Measurements from ENCODE around the gene SLC25A33.

The SLC25A33 gene

GRCh38 chr1:9591669-9592509 lies 52.6 kb downstream of the SLC25A33 start:
- TF ChIP-seq POLR2AphosphoS5 (IDR thresholded peaks at IDR 0.05; ENCODE audit: low read depth, low read length) (no peak), TAF1 (IDR thresholded peaks at IDR 0.05; ENCODE audit: borderline replicate concordance, low read depth, low read length) (no peak), POLR2A (IDR thresholded peaks at IDR 0.05; ENCODE audit: low read depth, low read length) (no peak)
- DNase-seq (ENCODE audit: insufficient read length) (peak; percentile 19), FAIRE-seq (no peak)

DNA sequence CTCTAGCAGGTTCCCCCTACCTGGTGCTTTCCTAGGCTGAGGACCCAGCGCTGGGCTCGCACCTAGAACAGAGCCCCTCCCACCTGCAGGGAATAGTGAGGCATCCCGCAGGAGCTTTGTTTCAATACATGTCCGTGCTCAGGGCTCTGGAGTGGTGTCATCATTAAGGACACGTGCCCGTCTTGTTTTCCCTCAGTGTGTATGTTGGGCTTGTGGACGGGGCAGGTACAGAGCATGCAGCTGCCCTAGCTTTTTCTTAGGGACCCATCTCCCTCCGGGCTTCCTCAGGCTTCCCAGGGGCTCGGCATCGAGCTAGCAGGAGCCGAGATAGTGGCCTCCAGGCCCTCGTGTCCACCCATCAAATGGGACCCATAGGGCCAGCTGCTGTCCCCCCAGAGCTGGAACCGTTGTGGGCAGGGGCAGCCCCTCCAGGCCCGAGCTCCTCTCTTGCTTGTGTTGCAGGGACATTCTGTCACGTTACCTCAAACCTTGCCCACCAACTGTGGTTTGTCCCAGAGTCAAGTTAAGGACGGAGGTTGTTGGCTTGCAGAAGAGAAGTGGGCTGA lies 53.3 kb downstream of the SLC25A33 start:
- no peak for DNase-seq (ENCODE audit: insufficient read length)
- FAIRE-seq, result no peak

DNA sequence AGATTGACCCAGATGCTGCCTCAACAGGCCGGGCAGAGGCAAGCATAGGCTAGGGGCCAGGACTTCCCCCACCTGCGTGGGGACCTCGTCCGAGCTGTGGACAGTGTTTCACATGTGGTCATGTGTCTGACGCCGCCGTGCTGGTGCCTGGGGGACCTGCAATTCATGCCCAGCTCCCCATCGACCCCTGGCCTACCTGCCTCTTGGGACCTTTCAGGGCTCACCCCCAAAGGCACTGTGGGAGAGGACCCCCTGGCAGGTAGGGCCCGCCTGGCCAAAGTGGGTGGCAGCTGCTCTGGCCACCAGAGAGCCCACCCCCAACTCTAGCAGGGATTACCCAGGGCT lies 53.9 kb downstream of the SLC25A33 start:
- no peak for FAIRE-seq
- TF ChIP-seq POLR2A (IDR thresholded peaks at IDR 0.05; ENCODE audit: low read depth, low read length) (no peak), TAF1 (IDR thresholded peaks at IDR 0.05; ENCODE audit: borderline replicate concordance, low read depth, low read length) (no peak), POLR2AphosphoS5 (IDR thresholded peaks at IDR 0.05; ENCODE audit: low read depth, low read length) (no peak)
- no peak for DNase-seq (ENCODE audit: insufficient read length)

More for the DNA sequence above, 53.3 kb downstream of the SLC25A33 start:
- TF ChIP-seq POLR2A (IDR thresholded peaks at IDR 0.05; ENCODE audit: low read depth, low read length), result no peak
- no peak for TF ChIP-seq POLR2AphosphoS5 (IDR thresholded peaks at IDR 0.05; ENCODE audit: low read depth, low read length)
- TF ChIP-seq TAF1 (IDR thresholded peaks at IDR 0.05; ENCODE audit: borderline replicate concordance, low read depth, low read length), result no peak

DNA sequence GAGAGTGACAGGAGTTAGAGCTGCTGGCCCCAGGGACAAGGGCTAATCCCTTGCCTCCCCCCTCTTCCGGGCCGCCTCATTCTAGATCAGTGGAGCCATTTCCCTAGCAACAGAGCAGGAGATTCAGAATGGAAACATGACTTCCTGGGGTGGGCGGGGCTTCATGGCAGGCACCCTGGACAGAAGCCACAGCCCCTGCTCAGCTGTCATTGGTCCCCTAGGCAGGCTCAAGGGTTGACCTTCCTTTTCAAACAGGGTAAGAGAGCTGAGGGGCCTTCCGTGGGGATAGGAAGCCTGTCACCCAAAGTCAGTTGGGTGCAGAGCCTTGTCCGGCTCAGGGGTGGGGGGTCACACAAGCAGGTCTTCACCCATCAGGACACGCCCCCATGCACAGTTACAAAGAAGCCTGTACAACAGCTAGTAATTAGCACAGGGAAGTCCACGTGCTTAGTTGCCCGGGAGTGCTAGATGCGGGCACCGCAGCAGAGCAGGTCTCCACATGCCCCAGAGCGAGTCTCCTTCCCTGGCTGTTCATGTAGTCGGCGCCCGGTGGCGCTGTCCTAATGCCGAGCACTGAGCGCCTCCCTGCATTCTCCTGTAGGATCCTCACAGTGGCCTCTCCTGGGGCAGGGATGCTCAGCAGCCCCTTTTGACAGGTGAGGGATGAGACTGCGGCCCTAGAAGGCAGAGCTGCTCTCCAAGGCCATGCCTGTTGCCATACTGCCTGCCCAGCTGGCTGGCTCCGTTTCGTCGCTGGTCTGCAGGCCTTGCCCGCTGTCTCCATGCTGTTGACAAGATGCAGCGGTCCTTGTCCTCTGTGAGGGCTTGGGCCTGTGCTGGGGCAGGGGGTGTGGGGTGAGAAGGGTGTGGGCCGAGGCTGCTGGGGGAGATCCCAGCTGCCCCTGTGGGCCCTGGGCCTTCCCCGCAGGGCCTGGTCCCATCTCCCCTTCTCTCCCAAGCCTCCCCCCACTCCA lies 54.5 kb downstream of the SLC25A33 start:
- TF ChIP-seq TAF1 (IDR thresholded peaks at IDR 0.05; ENCODE audit: borderline replicate concordance, low read depth, low read length) (no peak), POLR2AphosphoS5 (IDR thresholded peaks at IDR 0.05; ENCODE audit: low read depth, low read length) (no peak), POLR2A (IDR thresholded peaks at IDR 0.05; ENCODE audit: low read depth, low read length) (no peak)
- FAIRE-seq (peak; percentile 86), DNase-seq (ENCODE audit: insufficient read length) (peak; percentile 81)

- no peak for TF ChIP-seq POLR2AphosphoS5 (IDR thresholded peaks at IDR 0.05; ENCODE audit: low read depth, low read length)
- no peak for TF ChIP-seq POLR2A (IDR thresholded peaks at IDR 0.05; ENCODE audit: low read depth, low read length)
- TF ChIP-seq TAF1 (IDR thresholded peaks at IDR 0.05; ENCODE audit: borderline replicate concordance, low read depth, low read length), result no peak
- no peak for FAIRE-seq
- no peak for DNase-seq (ENCODE audit: insufficient read length)
Measured at GRCh38 chr1:9594471-9595155, 55.3 kb downstream of the SLC25A33 start.

DNA sequence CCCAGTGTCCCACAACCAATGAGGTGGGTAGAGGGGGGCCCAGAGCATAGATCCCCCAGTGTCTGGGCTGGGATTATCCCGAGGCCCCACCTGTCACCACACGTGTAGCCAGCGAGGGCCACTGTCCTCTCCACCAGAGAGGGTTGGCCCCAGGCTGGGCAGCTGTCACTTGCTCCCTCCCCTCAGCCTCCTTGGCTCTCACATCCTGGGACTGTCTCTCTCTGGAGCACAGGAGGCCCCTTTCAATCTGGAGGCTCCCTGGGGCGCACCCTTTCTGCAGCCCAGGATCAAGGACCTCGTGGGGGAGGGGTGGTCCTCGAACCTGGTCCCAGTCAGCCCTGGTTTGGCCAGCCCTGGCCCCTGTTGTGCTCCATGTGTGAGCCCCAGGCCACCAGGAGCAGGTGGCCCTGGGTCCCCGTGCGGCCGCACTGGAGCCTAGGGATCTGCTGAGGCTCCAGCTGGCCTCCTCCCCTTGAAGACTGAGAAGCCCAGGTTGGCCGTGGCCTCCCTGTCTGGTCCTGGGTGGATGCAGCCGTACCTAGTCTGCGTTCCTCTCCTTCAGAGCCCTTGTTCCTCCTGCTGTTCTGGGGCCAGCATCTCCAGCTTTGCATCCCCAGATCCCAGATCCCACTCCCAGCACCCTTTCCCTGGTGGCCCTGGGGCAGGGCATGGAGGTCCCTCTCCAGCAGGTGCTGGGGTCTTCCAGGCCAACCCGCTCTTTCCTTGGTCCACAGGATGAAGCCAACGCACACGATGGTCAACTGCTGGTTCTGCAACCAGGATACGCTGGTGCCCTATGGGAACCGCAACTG lies 56.1 kb downstream of the SLC25A33 start:
- DNase-seq (ENCODE audit: insufficient read length), result no peak
- TF ChIP-seq TAF1 (IDR thresholded peaks at IDR 0.05; ENCODE audit: borderline replicate concordance, low read depth, low read length) (no peak), POLR2AphosphoS5 (IDR thresholded peaks at IDR 0.05; ENCODE audit: low read depth, low read length) (no peak), POLR2A (IDR thresholded peaks at IDR 0.05; ENCODE audit: low read depth, low read length) (no peak)
- FAIRE-seq, result no peak

GRCh38 chr1:9595968-9596340 lies 56.7 kb downstream of the SLC25A33 start:
- DNase-seq (ENCODE audit: insufficient read length) (no peak), FAIRE-seq (no peak)
- TF ChIP-seq POLR2A (IDR thresholded peaks at IDR 0.05; ENCODE audit: low read depth, low read length), result no peak
- no peak for TF ChIP-seq POLR2AphosphoS5 (IDR thresholded peaks at IDR 0.05; ENCODE audit: low read depth, low read length)
- no peak for TF ChIP-seq TAF1 (IDR thresholded peaks at IDR 0.05; ENCODE audit: borderline replicate concordance, low read depth, low read length)

- FAIRE-seq (no peak), DNase-seq (ENCODE audit: insufficient read length) (no peak)
- no peak for TF ChIP-seq TAF1 (IDR thresholded peaks at IDR 0.05; ENCODE audit: borderline replicate concordance, low read depth, low read length)
- TF ChIP-seq POLR2A (IDR thresholded peaks at IDR 0.05; ENCODE audit: low read depth, low read length), result no peak
- TF ChIP-seq POLR2AphosphoS5 (IDR thresholded peaks at IDR 0.05; ENCODE audit: low read depth, low read length), result no peak
Measured at GRCh38 chr1:9596415-9597123, 57.3 kb downstream of the SLC25A33 start.

DNA sequence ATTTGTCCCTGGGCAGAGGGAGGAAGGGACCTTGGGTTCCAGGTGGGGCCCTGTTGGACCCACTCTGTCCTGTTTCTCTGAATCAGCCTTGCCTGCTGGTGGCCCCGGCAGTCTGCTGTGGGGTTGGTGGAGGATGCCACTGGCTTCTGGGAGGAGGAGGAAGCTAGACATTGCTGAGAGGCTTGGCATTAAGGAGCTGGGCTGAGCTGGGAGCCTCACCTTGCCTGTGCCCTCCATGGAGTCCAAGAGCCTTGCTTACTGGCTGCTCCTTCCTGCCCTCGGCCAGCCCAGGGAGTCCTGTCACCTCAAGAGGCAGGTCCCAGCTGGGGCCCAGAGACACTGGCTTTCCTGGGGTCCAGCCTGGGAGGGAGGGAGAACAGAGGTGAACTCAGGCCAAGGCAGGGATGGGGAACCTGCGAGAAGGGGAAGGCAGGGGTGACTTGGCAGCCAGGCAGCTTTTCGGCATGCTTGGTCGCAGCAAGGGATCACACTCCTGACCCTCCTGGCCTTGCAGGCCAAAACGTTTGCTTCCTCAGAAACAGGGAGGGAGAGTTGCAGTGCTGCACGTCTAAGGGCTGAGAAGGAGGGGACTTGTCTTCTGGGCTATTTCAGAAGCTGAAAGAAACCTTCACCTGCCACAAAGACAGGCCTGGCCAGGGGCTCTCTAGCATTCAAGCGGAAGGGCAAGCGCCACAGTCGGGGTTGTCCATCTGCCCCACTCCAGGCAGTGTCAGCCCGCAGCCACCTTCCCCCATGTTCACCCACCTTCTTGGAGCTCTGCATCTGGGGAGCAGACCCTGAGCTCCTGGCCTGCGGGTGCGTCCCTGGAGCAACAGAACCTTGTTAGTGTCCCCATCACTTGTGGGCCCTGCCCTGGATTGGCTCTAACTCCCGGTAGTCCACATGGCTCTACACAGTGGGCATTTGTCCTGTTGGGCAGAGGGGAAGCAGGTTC lies 58.4 kb downstream of the SLC25A33 start:
- TF ChIP-seq POLR2A (IDR thresholded peaks at IDR 0.05; ENCODE audit: low read depth, low read length) (no peak), TAF1 (IDR thresholded peaks at IDR 0.05; ENCODE audit: borderline replicate concordance, low read depth, low read length) (no peak), POLR2AphosphoS5 (IDR thresholded peaks at IDR 0.05; ENCODE audit: low read depth, low read length) (no peak)
- FAIRE-seq (no peak), DNase-seq (ENCODE audit: insufficient read length) (no peak)
